ENCODE data around the gene PDLIM7.

PDLIM7 gene

DNA sequence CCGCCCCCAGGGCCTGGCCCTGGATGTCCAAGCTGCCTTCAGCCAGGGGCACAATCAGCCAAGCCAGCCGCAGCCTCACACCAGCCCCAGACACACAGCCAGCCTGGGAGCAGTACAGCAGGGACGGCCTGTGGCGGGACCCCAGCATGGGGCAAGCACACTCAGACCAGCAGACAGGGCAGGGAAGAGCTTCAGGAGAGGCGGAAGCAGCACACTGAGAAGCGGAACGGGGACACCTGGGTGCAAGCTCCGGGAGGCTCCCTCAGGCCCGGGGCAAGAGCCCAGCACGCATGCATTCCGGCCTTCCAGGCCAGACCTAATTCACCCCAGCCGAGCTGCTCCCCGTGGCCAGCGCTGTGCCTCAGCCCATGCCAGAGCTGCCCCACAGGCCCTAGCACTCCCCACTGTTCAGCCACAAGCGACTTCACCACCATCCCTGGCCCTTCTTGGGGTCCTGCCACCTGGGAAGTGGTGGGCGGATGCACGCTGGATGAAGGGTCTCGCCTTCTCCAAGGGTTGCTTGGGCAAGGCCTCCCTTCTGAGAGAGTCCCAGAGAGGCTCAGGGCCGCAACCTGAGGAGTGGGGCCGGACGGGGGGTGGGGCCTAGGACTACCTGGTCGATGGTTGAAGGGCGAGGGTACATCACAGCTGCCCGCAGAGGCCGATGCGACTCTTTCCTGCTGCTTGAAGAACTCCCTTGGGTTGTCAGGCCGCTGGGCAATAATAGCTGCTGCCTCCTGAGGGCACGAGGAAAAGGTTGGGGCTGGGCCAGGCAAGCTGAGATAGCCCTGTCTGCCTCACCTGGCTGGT lies 37.4 kb downstream of the PDLIM7 start:
- TF ChIP-seq, protein P1, sequence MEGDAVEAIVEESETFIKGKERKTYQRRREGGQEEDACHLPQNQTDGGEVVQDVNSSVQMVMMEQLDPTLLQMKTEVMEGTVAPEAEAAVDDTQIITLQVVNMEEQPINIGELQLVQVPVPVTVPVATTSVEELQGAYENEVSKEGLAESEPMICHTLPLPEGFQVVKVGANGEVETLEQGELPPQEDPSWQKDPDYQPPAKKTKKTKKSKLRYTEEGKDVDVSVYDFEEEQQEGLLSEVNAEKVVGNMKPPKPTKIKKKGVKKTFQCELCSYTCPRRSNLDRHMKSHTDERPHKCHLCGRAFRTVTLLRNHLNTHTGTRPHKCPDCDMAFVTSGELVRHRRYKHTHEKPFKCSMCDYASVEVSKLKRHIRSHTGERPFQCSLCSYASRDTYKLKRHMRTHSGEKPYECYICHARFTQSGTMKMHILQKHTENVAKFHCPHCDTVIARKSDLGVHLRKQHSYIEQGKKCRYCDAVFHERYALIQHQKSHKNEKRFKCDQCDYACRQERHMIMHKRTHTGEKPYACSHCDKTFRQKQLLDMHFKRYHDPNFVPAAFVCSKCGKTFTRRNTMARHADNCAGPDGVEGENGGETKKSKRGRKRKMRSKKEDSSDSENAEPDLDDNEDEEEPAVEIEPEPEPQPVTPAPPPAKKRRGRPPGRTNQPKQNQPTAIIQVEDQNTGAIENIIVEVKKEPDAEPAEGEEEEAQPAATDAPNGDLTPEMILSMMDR (IDR thresholded peaks at IDR 0.05; ENCODE audit: low read depth, low read length), result no peak
- no peak overlapping the region for H3K4me3 ChIP-seq (replicated peaks in 1 of 2; ENCODE audit: low read depth in 2 of 2, low read length in 2 of 2)
- DNase-seq (ENCODE audit: low read depth in 2 of 2), result no peak

DNA sequence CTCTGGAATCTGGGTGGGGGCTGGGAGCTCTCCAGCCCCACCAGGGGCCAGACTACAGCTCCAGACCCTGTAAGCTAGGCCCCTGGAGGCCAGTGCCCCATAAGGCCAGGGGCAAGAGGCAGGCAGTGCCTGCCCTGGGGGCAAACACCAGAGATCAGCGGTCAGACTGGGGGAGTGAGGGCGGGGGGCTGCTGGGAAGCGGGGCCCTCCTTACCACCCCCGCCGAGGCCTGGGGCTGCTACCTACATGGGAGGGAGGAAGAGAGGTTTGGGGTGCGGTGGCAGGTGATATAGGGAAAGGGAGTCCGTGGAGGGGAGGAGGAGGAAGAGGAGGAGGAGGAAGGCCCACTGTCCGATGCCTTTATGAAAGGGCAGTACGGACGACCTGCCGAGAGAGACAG lies 38.0 kb downstream of the PDLIM7 start:
- no peak overlapping the region for H3K4me3 ChIP-seq (replicated peaks in 1 of 2; ENCODE audit: low read depth in 2 of 2, low read length in 2 of 2)
- TF ChIP-seq, protein P1 (IDR thresholded peaks at IDR 0.05; ENCODE audit: low read depth, low read length), result no peak
- no peak for DNase-seq (ENCODE audit: low read depth in 2 of 2)

DNA sequence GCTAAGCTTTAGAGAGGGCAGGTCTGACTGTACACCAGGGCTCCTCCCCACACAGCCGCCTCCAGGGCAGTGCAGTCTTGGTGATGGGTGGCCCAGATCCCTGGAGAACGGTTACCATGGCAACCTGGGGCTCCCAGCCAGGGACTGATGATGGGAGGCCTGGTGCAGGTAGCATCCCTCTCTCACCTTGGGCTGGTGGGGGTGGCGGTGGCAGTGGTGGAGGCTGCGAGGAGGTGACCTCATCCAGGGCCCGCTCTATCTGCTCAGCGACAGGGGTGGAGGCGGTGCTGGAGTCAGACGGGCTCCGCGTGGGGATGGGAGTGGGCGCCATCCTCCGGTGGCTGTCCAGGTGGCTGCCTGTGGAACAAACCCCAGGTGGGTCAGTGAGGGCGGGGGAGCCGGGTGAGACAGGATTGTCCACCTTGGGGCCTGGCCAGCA lies 38.5 kb downstream of the PDLIM7 start:
- TF ChIP-seq, protein P1 (IDR thresholded peaks at IDR 0.05; ENCODE audit: low read depth, low read length), result no peak
- DNase-seq (ENCODE audit: low read depth in 2 of 2), result peak in 1 of 2 donors; percentile 38
- no peak overlapping the region for H3K4me3 ChIP-seq (replicated peaks in 1 of 2; ENCODE audit: low read depth in 2 of 2, low read length in 2 of 2)

DNA sequence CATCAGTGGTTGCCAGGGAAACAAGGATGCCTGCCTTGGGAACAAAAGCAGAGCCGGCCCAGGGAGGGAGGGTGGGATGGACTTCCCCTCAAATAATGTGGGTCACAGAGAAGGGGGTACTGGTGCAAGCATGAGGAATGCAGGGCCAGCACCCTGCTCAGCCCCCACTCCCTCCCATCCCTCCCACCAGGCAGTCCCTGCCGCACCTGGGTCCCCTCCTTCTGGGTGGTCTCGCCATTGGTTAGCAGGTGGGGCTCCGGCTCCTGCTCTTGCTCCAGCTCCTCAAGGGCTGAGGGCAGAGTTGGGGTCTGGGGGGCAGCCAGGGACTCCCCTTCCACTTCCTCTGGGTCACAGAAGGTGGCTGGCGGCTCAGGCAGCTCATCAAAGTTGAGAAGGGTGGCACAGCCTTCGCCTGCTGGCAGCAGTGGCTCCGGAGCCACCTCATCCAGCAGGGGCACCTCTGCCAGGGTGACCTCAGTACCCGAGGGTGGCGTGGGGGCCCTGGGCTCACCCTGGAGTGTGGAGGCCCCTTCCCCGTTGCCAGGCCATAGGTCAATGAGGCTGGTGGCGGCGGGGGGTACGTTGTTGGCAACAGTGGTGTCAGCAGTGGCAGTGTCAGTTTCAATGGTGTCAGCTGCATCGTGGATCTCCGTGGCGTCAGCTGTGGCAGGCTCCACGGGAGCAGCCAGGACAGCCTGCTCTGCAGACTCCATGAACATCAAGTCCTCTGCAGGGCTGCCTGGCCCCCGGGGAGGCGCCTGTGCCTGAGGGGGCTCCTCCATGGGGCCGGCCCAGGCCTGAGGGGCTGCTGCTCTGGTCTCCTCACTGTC lies 39.3 kb downstream of the PDLIM7 start:
- TF ChIP-seq, protein P1 (IDR thresholded peaks at IDR 0.05; ENCODE audit: low read depth, low read length), result no peak
- no peak for DNase-seq (ENCODE audit: low read depth in 2 of 2)
- no peak overlapping the region for H3K4me3 ChIP-seq (replicated peaks in 1 of 2; ENCODE audit: low read depth in 2 of 2, low read length in 2 of 2)

DNA sequence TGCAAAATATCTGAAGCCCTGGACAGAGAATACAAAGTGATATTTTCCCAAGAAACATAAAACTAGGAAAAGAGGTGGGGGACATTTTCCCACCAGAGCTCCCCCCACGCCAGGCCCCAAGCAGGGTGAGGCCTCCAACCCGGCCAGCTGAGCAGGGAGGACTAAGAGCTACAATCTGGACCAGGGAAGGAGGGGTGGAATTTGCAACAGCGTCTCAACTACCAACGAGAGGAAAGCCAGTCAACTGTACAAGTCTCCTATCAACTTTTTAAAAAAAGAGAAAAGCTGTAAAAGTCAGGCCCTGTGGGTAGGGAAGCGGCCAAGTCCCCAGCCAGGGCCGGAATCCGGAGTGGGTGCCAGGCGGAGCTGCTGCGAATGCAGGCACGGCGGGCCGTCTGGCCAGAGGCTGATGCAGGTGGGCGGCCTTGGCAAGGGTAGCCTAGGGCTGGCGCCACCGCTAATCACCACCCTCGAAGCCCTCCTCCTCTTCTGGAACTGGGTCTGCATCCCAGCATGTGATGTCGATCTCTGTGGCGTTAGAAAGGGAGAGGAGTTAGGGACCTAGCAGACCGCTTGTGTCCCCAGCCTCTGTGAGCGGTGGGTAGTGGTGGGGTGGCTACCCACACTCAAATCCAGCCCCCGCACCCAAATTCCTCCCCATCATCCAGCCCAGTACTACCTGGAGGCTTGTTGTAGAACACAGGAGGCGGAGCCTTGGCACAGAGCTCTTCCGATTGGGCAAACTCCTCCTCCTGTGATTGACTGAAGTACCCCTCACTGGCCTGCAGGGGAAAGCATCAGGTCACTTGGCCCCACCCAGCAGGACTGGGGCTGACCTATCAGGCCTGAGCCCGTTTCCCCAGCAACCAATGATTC lies 40.2 kb downstream of the PDLIM7 start:
- DNase-seq (ENCODE audit: low read depth in 2 of 2), result peak; percentile 97 to 98
- no peak overlapping the region for H3K4me3 ChIP-seq (replicated peaks in 1 of 2; ENCODE audit: low read depth in 2 of 2, low read length in 2 of 2)
- TF ChIP-seq, protein P1 (IDR thresholded peaks at IDR 0.05; ENCODE audit: low read depth, low read length), result peak; percentile 77

DNA sequence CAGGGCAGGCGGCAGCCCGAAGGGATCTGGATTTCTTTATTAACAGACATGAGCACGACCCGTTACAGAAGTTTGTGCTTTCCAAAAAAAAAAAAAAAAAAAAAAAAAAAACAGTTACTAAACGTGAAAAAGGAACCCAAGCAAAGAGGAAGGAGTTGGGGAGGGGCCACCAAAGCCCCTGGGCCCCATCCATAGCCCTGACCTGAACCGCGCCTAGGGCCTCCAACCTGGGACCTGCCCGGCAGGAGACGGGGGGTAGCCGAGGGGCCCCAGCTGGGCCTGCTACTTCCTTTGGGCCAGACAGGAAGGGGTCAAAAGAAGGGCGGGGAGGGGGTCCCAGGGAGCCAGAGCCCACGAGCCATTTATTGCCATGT lies 40.8 kb downstream of the PDLIM7 start:
- TF ChIP-seq, protein P1 (IDR thresholded peaks at IDR 0.05; ENCODE audit: low read depth, low read length), result no peak
- no peak for DNase-seq (ENCODE audit: low read depth in 2 of 2)
- no peak overlapping the region for H3K4me3 ChIP-seq (replicated peaks in 1 of 2; ENCODE audit: low read depth in 2 of 2, low read length in 2 of 2)
